NOMO-1 treated with DMSO at 0.1 percent for 48 hours (cell line): ENCODE data around the gene SLC25A47.
A peak's percentile ranks its signal among the peaks of the same experiment; 100 is the strongest.
"Not testable (repeated sequence)": the region's sequence is repeated elsewhere in the genome, so short reads cannot be mapped to it uniquely, and the experiment has no call there.

ENCODE experiments used
- DNase-seq: peaks from one replicate; lab custom pipeline; 2025; ENCODE audit not compliant: unreplicated experiment; lab: John Stamatoyannopoulos, UW

SLC25A47 gene

DNA sequence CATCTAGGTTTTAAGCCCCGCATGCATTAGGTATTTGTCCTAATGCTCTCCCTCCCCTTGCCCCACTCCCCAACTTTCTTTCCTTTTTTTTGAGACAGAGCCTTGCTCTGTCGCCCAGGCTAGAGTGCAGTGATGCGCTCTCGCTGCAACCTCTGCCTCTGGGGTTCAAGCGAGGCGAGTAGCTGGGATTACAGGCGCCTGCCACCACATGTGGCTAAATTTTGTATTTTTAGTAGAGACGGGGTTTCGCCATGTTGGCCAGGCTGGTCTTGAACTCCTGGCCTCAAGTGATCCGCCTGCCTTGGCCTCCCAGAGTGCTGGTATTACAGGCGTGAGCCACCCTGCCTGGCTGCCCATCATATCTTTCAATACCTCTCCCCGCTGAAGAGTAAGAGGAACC lies 19.7 kb downstream of the SLC25A47 start:
- not testable (repeated sequence) for DNase-seq

DNA sequence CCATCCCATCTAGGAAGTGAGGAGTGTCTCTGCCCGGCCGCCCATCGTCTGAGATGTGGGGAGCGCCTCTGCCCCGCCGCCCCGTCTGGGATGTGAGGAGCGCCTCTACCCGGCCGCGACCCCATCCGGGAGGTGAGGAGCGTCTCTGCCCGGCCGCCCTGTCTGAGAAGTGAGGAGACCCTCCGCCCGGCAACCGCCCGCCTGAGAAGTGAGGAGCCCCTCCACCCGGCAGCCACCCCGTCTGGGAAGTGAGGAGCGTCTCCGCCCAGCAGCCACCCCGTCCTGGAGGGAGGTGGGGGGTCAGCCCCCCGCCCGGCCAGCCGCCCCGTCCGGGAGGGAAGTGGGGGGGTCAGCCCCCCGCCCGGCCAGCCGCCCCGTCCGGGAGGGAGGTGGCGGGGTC lies 21.5 kb downstream of the SLC25A47 start:
- DNase-seq, result not testable (repeated sequence)

DNA sequence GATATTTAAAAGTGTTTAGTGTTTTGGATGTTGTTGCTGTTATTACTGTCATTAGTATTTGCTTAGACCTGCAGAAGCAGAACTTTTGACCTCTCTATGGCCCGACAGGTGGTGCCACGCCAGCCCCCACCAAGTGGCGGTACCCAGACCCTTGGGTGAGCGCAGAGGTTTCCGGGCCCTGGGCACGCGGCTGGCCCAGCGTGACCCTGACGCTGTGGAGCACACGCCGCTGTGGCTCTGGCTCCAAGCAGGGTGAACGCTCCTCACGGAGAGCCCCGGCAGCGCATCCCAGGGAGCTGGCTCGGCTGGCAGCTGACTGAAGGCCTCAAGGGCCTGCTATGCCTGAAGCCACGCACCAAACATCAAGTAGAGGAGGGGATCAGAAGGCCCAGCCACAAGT lies 22.6 kb downstream of the SLC25A47 start:
- DNase-seq, result no peak

DNA sequence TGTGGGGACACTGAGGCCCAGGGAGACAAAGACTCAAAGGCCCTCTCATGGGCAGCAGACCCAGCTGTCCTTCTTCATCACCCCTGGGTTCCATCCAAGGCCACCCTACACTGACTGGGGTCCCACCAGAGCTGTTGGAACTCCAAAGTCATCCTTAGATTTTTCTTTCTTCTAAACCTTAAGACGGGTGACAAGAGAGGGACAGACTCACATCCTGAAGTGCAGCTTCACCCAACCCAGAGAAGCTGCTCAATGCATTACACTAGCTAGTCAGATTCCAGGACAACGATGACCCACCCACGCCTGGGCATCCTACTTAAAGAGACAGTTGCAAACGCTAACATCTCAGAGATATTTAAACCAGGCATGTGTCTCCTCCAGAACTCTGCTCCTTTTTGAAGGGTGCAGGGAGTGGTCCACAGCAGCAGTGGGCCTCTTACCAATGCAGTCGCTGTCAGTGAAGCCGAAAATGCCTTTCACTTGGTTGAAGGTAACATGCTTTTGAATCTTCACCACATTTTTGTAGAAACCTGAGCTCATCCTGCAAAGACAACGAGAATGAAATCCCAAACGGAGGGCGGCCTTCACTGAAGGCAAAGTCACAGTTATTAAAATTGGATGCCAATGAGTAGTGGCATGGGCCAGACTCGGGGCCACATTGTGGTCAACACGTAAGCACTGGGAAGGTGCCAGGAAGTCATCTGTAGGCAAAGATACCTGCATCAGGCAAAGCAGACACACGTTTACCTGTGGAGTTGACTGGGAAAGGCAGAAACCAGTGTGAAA lies 23.4 kb downstream of the SLC25A47 start:
- DNase-seq, result no peak

DNA sequence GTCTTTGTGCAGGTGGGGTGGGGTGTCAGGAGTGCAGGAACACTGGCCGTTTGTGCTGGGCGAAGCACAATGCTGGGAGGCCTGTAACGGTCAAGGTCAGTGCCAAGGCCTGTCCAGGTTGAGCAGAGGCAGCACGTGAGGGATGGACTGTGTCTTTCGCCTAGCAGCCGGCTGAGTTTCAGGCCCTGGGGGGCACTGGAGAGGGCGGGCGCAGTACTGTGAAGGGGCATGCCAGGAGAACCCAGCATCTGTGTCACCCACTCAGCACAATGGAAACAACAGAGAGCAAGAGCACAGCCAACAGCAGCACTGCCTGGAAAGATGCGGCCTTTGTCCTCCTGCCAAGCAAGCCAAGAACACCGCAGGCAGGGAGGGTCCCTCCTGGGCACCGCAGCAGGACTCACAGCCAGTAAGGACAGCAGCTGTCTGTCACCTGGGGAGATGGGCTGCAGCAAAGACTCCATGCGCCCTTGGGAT lies 25.2 kb downstream of the SLC25A47 start:
- DNase-seq, result no peak

DNA sequence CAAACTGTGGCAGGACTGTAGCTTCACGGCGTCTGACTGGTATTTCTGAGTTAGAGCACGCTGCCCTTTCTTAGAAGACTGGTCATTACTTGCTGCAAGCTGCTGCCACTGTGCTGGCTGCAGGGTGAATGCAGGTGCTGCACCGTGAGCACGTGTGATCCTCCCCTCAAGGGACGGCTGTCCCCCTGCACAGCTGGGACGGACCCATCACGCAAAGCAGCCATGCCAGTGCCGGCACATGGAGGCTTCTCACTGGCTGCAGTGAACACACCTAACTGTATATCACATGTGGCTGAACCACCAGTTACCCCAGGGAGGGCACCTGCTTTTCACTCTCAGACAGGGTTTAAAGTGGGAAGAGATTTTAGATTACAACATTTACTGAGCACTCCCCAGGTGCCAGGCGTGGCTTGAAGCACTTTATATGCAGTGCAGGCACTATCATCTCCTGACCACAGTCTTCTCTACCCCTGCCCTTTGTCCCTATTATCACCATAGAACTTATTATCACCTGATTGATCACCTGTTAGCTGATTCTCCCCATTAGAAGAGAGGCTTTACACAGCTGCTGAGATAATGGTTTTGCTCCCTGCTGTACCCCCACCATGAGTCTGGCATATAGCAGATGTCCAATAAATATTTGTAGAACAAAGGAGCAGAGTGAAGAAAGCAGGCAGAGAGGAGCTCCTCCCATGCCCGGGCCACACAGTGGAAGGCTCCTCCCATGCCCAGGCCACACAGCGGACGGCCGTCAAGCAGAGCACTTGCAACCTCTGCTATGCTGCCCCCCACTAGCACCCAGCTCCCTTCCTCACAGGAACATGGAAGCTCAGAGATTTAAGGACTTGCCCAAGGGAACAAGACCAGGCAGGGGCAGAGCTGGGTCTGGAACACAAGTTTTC lies 25.9 kb downstream of the SLC25A47 start:
- no peak for DNase-seq

DNA sequence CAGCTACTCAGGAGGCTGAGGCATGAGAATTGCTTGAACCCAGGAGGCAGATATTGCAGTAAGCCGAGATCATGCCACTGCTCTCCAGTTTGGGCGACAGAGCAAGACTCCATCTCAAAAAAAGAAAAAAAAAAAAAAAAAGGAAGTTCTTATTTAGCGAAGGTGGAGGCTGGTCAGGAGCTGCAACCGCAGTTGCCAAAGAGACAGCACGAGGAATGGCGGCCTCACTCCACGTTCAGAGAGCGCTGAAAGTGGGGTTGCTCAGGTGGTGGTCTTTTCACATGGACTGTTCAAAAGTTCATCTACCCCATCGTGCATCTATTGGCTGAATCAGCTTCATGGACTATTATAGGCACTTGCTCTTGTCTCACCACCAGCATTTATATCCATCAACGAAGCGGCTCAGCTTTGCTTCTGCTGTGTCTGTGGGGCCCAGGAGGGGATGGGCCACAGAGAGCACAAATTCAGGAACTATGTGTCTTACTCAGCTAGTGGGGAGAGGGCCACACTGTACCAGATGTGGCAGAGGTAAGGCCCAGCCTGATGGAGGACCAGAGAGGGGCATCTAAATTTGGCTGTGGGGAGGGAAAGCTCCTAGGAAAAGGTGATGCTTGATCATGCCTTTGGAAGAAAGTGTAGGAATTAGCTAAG lies 27.3 kb downstream of the SLC25A47 start:
- DNase-seq, result peak; percentile 80

DNA sequence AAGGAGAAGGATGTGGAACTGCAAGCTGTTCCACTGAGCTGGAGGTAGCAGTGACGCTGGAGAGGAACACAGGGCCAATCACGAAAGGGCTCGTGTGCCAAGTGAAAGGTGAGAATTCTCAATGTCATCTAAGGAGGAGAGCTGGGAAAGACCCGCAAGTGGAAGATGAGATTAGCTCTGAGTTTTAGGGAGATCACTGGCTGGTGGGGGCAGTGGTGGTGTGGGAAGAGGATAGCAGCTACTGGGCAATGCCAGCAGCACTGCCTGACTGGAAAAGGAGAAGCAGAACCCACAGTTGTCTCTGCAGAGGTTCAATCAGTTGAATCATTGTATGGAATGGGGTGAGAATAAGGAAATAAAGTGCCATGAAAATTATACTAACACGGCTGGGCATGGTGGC lies 27.8 kb downstream of the SLC25A47 start:
- DNase-seq, result peak; percentile 19

DNA sequence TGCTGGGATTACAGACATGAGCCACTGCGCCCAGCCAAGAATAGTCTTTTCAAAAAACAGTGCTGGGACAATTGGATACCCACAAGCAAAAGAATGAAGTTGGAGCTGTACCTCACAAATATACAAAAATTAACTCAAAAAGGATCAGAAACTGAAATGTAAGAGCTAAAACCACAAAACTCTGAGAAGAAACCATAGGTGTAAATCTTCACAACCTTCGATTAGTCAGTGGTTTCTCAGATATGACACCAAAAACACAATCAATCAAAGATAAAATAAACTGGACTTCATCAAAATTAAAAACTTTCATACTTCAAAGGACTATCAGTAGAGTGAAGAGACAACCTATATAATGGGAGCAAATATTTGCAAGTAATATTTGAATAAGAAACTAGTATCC lies 35.3 kb downstream of the SLC25A47 start:
- no peak for DNase-seq

DNA sequence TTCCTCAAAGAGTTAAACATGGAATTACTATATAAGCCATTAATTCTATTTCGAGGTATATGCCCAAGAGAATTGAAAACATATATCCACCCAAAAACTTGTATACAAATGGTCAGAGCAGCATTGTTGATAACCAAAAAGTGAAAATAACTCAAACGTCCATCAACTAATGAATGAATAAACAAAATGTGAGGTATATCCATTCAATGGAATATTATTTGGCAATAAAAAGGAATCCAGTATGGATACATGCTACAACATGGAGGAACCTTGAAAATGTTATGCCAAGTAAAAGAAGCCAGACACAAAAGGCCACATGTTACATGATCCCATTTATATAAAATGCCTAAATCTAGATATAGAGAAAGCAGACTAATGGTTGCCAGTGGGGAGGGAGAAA lies 36.0 kb downstream of the SLC25A47 start:
- DNase-seq, result no peak

DNA sequence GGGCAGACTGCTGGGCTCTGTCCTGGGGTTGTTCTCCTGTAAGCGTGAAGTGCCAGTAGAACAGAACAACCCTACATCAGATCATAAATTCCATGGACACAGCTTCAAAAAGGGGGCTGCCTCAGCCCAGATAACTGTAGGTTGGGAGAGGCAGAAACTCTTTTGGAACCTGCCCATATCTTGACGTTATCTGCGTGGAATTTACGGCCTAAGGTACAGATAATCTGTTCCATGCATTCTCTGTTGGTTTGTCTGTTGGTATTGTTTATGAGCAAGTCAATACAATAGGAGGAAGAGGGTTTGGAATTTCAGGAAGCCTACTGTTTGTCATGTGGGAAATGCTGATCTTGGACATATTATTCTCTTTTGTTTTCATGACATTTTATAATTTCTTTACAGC lies 36.7 kb downstream of the SLC25A47 start:
- DNase-seq, result no peak

DNA sequence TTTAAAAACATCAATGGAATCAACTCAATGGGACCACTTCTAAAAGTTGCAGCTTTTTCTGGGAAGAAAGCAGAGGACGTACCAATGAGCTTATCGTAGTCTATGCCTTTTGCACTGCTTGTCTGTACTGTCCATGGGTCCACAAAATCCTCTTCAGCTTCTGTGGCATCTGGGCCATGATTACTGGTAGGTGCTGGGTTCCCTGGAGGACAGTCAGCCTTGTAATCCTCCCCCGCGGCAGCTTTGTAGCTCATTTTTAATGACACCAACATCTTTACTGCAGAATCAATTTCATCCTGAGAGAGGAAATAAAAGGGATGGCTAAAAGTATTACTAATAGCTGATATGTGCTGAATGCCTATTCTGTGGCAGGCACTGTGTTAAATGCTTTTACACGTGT lies 38.5 kb downstream of the SLC25A47 start:
- DNase-seq, result no peak

DNA sequence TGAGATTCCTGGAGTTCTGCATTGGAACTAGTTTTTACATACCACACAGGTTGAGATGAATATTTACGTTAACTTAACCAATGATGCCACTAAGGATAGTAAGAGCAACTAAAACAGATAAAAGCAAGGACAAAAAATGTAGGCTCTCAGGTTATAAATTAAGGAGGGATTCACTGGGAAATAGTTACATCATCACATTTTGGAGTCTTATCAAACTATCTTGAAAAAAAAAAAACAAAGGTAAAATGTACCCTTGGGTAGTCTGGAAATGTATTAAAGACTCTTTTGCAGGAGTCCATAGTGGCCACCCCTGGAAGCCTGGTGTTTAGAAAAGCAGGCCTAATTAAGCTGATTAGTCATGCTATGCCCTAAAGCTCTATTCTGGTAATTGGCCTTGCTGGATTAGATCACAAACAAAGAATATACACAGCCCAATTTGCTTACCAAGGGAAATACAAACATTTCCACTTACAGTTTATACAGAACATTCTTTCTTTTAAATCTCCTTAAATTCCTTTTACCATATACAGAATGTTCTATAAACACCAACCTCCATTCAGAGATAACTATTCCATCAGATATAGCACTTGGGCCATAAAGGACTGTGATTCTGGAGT lies 39.3 kb downstream of the SLC25A47 start:
- no peak for DNase-seq

DNA sequence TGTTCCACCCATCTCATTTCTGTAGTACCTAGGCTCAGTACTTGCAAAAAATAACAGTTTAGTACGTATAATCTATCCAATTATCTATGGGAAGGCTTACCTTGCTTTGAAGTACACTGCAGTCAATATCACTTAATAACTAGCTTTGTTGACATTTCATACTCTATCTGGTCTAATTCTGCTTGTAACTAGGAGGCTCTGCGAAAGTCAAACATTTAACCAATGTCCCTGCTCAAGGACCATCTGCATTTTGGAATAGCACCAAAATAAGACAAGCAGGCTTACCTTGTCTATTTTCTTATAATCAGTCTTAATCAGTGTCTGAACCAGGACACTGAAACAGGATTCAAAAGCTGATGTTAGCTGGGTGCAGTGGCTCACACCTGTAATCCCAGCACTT lies 39.9 kb downstream of the SLC25A47 start:
- DNase-seq, result no peak

DNA sequence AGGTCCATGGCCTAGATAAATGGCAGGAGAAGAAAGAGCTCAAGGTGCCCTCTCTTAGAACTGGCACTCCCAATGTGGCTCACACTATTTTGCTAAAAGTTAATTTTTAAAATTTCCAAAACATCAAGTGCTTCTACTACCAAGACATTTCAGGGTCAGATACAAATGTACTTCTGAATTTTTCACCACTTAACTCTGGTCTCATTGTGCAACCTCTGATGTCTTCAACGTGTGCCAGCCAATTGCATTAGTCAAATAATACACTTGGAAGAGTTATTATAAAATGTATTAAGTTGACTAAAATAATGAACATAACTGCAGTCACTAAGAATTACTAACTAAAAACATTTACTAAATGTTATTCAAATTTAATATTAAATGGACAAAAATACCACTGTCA lies 41.3 kb downstream of the SLC25A47 start:
- DNase-seq, result no peak

DNA sequence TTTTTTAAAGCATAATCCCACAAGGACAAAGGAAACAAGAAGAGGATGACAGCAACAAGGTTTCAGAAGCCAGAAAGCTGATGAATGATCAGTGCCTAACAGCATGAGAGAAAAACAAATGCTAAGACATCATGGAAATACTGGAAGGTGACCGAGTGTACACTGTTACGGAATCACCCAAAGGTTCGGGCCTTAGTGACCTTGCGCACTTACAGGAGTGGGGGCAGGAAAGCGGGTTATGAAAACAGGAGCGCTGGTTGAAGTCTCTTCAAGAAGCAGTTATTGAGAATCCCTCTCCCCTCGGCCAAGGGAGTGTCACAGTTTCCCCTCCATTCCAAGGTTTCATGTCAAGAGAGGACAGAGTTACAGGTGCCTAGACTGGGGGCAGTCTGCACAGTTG lies 42.6 kb downstream of the SLC25A47 start:
- no peak for DNase-seq

DNA sequence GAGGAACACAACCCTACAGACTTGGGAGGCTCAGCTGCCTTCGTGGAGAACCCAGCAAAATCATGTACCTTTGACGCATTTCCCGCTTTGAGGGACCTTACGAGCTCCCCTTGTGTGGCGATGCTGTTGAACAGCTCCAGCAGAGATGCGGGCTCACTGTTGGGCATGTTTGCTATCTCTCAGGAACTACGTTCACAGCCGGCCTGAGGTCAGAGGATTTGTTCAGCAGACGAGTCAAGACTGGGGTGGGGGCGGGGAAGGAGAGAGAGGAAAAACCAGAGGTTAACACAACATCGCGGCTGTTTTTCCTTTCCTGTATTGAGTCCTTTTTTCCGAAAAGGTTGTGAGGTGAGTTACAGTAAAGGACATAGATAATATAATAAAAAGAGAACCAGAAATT lies 45.9 kb downstream of the SLC25A47 start:
- DNase-seq, result no peak

DNA sequence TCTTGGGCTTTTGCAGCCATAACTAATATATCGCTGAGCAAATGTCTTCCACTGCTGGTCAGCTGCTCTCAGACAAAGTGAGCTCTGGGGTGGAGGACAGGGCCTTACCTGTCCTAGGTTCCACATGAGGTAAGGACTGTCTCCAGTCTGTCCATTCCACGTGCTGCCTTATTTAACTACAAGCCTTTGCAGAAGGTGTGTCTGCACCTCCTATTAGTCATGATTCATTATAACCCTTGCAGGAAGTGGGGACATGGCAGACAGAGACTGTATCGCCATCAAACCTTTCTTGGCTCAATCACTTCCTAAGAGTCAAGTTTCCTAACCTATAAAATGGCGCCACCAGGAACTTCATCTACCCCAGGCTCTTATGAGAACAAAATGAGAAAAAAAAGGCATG lies 46.9 kb downstream of the SLC25A47 start:
- DNase-seq, result no peak

DNA sequence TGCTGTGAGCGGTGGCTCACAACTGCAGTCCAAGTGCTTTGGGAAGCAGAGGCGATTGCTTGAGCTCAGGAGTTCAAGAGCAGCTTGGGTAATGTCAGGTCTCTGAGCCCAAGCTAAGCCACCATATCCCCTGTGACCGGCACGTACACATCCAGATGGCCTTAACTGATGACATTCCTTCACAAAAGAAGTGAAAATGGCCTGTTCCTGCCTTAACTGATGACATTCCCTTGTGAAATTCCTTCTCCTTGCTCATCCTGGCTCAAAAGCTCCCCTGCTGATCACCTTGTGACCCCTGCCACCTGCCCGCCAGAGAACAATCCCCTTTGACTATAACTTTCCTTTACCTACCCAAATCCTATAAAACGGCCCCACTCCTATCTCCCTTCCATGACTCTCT lies 48.6 kb downstream of the SLC25A47 start:
- DNase-seq, result no peak

DNA sequence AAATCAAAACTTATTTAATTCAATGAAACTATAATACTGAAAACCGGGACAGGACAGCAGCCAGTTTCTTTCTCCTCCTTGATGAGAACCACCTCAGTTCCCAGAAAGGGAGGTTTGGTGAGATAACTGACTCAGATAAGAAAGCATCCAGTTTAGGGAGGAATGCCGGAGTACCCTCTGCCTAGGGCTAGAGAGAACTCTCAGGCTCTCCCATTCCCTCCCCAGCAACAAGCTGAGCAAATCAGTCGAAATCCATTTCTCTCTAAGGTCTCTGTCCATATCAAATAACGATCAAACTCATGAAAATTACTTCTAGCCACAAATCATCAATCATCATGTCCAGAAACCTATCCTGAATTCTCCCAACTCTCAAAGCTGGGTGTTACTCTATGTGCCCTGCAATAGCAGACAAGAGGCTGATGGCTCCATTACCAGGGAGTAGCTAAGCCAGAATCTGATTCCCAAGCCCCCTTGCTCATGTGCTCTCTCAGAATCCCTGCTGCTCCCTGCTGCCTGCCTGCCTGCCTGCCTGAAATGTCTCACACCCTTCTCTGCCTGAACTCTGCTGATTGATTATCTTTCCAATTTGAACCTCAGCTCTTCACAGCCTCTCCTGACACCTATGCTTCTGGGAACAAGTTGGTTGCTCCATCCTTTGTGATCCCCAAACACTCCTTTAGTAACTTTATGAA lies 49.4 kb downstream of the SLC25A47 start:
- no peak for DNase-seq

DNA sequence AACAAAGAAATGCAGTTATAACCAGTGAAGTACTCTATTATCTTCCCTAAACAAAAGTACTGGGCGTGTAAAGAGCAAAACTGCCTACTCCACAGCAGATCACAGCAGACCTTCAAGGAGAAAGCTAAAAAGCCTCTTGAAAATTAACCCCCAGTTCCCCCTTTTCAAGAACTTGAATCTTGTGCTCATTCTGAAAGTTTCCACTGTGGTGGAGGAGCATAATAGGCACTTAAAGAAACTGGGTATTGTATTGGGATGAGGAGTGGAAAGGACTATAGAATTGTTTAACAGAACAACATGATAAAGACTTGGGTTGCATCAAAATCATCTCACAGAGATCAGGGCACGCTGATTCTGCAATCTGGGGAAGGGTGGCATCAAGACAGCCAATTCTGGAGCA lies 51.1 kb downstream of the SLC25A47 start:
- DNase-seq, result peak; percentile 9
